ENCODE measurements around the gene PITX1.

The PITX1 gene

DNA sequence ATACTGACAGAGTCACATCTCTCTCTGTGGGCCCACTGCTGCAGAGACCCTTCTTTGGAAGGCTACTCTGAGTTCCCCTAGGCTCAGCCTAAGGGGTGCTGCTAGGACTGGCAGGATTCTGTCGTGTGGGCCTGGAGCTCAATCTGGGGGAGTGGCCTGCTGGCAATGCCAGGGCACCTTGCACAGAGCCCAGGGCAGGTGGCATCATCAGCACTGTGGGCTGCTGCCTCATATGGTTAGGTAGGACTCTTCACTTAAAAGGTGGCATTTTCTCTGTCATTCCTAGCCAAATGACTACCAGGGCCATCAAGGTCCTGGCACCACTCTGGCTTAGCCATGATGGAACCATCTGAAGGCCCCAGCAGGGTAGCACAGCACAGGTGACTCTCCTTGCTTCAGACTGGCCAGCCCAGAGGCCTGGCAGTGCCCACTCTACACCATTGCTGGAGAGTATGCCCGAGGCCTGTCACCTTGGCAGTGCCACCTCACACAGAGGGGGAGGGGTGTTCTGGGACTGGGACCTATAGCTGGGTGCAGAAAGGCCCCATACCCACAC, 21.9 kb downstream of the PITX1 start:
- no peak overlapping the region for H3K4me3 ChIP-seq (ENCODE audit: low read depth, low read length)
- in situ Hi-C loops (cut with HindIII; ENCODE audit: low sequenced_read_pairs): no loop called here
- TF ChIP-seq, protein P1, sequence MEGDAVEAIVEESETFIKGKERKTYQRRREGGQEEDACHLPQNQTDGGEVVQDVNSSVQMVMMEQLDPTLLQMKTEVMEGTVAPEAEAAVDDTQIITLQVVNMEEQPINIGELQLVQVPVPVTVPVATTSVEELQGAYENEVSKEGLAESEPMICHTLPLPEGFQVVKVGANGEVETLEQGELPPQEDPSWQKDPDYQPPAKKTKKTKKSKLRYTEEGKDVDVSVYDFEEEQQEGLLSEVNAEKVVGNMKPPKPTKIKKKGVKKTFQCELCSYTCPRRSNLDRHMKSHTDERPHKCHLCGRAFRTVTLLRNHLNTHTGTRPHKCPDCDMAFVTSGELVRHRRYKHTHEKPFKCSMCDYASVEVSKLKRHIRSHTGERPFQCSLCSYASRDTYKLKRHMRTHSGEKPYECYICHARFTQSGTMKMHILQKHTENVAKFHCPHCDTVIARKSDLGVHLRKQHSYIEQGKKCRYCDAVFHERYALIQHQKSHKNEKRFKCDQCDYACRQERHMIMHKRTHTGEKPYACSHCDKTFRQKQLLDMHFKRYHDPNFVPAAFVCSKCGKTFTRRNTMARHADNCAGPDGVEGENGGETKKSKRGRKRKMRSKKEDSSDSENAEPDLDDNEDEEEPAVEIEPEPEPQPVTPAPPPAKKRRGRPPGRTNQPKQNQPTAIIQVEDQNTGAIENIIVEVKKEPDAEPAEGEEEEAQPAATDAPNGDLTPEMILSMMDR (IDR thresholded peaks at IDR 0.05; ENCODE audit: low read depth, low read length): no peak
- DNase-seq (ENCODE audit: low read depth, low spot score): no peak

DNA sequence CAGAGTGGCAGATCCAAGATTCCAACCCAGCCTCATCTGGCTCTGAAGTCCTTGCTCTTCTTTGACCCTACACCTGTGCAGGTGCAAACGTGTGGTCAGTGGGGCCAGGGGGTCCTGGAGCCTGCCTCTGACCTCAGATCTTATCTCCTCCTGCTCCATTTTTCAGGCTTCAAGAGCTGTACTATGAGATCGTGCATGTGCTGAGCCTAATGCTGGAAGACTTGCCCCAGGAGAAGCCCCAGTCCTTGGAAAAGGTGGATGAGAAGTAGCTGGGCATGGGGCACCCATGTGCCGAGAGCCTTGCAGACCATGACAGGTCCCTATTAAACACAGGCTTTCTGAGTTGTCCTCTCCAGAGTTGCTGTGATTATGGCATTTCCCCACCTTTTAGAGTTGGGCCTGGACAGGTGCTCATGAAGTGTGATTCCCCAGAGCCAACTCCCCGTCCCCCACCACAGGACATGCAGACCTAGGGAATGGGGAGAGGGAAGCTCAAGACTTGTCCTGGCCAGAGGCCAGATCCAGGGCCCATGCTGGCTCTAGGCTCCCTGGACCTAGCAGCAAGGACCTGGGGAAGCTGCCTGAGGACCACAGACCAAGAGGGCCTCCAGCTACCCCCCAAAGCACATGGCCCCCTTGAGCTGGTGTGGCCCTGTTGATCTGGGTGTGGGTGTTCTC, 22.5 kb downstream of the PITX1 start:
- DNase-seq (ENCODE audit: low read depth, low spot score): no peak
- TF ChIP-seq, protein P1 (IDR thresholded peaks at IDR 0.05; ENCODE audit: low read depth, low read length): no peak
- in situ Hi-C loops (cut with HindIII; ENCODE audit: low sequenced_read_pairs): no loop called here
- H3K4me3 ChIP-seq (ENCODE audit: low read depth, low read length): no peak overlapping the region

DNA sequence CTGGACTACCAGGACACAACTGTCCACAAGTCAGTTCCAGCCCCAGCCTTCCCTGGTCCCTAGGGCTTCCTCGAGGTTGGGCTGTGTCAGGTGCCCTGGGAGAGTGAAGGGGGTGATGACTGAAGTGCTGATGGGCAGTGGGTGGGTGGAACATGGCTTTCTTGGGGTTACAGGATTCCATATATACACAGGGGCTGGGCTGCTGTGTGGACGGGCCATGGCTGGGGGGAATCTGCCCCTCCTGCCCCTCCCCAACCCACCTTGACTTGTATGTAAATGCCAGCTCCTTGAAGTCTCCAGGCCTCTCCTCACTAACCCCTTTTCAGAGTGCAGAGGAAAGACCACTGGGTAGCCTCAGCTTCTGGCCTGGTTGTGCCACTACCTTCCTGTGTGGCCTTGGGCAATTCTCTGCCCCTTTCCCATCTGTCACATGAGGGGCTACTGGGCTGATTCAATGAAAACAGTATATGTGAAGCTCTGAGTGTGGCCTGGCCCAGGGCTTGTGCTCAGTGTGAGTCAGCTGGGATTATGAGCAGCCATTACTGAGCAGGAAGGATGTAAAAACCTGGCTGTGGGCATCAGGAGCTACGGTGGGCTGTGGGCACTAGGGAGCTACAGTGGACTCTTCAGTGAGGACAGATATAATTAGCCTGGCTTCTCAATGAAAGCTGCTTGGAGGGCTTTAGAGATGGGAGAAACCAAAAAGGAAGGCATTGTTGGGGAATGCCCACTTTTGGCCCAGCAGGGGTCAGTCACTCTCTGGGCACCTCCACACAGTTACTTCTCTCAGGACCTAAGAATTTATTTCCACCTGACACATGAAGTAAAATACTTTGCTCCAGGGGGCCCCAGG, 23.3 kb downstream of the PITX1 start:
- in situ Hi-C loops (cut with HindIII; ENCODE audit: low sequenced_read_pairs): no loop called here
- TF ChIP-seq, protein P1 (IDR thresholded peaks at IDR 0.05; ENCODE audit: low read depth, low read length): no peak
- no peak overlapping the region for H3K4me3 ChIP-seq (ENCODE audit: low read depth, low read length)
- no peak for DNase-seq (ENCODE audit: low read depth, low spot score)

DNA sequence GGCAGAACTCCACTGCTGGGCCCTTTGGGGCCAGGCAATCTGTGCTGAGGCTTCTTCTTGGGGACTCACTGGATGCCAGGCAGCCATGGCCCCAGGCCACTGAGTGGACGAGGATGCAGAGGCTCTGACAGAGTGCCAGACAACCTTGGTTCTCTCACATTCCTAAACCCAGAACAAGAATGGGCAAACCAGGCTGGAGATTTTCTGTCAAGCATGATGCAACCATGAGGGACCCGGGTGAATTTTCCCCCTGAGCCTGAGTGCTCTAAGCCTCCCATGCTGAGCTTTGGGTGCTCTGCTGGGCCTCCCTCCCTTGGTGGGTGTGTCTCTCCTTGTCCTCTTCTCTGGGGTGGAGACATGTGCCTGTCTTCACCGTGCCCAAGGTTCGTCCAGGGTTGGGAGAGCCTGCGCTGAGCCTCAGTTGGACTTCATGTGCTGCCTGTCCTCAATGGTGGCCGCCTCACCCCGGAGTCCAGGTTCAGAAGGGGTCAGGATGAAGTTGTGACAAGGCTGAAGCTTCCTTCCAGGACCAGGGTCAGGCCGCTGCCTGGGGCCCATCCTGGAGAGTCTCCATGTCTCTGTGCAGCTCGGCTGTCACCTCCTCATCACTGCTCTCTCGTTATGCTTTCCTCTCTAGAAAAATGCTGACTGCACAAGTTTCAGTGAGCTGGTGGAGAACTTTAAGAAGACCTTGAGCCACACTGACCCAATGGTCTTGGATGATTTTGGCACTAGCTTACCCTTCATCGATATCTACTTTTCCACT, 24.1 kb downstream of the PITX1 start:
- no peak for DNase-seq (ENCODE audit: low read depth, low spot score)
- H3K4me3 ChIP-seq (ENCODE audit: low read depth, low read length): no peak overlapping the region
- in situ Hi-C loops (cut with HindIII; ENCODE audit: low sequenced_read_pairs): no loop called here
- TF ChIP-seq, protein P1 (IDR thresholded peaks at IDR 0.05; ENCODE audit: low read depth, low read length): no peak

DNA sequence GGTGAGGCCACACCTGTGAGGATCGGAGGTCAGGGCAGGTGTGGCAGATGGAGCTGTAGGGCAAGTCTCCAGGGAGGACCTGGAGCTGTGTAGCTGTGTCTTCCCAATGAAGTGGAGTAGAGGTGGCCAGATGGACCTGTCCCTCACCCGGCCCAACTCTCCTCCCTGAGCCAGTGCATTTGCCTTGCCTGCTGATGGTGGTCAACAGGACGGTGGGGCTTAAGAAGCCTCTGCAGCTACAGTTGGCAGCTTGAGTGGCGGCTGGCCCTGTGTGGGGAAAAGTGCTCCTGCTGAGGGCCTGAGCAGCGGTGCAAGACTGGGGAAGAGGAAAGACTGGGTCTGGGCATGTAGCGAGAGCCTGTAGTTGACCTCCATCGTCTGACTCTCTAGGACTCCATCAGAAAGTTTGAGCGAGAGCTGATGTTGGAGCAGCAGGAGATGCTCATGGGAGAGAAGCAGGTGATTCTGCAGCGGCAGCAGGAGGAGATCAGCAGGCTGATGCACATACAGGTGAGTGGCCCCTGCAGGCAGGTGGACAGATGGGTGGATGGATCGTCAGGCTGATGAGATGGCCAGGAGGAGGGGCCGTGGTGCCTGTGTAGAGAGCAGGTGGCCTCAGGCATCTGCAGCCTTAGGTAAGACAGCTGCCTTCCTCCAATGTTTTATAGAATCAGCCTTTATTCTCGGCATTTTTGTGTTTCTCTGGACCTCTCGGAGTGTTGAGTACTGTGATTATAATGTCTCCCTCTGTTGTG, 24.9 kb downstream of the PITX1 start:
- TF ChIP-seq, protein P1 (IDR thresholded peaks at IDR 0.05; ENCODE audit: low read depth, low read length): no peak
- in situ Hi-C loops (cut with HindIII; ENCODE audit: low sequenced_read_pairs): no loop called here

More for the DNA sequence above, 24.9 kb downstream of the PITX1 start:
- no peak overlapping the region for H3K4me3 ChIP-seq (ENCODE audit: low read depth, low read length)
- no peak for DNase-seq (ENCODE audit: low read depth, low spot score)

Data from astrocyte of the spinal cord (primary cell).